Measurements from ENCODE around the gene C17orf58.

DNA sequence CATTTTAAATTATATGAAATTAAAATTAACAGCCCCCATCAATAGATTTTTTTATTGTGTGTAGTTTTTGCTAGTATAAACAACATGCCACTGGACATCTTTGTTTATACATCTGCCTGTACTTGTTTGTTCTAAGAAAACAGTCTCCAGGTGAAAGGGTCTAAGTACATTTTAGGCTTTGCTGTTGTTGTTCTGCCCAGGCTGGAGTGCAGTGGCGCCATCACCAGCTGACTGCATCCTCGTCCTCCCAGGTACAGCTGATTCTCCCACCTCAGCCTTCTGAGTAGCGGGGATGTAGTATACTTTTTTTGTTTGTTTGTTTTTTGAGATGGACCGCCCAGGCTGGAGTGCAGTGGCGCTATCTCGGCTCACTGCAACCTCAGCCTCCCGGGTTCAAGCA is 25.5 kb downstream of the C17orf58 start:
- TF ChIP-seq CTCF (IDR thresholded peaks at IDR 0.05; ENCODE audit: control extremely low read depth in 1 of 3, insufficient read depth in 1 of 3, low read depth in 1 of 3, low read length in 3 of 3) (no peak), POLR2A (IDR thresholded peaks at IDR 0.05; ENCODE audit: control extremely low read depth in 1 of 2, low read depth in 2 of 2, low read length in 2 of 2) (no peak), POLR2AphosphoS5 (IDR thresholded peaks at IDR 0.05; ENCODE audit: low read depth, low read length) (no peak), RAD21 (IDR thresholded peaks at IDR 0.05 in 1 of 2, conservative IDR thresholded peaks at IDR 0.05 in 1 of 2; ENCODE audit: low read depth in 2 of 2, low read length in 2 of 2) (no peak), SP2 (IDR thresholded peaks at IDR 0.05; ENCODE audit: low read length) (no peak), EP300 (IDR thresholded peaks at IDR 0.05; ENCODE audit: borderline replicate concordance in 1 of 2, low read depth in 2 of 2, low read length in 2 of 2) (no peak), HDAC2 (IDR thresholded peaks at IDR 0.05; ENCODE audit: borderline replicate concordance in 1 of 2, low read depth in 2 of 2, low read length in 2 of 2) (no peak)
- TF ChIP-seq, protein P1, sequence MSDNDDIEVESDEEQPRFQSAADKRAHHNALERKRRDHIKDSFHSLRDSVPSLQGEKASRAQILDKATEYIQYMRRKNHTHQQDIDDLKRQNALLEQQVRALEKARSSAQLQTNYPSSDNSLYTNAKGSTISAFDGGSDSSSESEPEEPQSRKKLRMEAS (IDR thresholded peaks at IDR 0.05): no peak

All from H1 (cell line).